NT2/D1 (cell line): ENCODE results near the gene FAM117A.

Experiments used
- SUZ12 ChIP-seq: IDR thresholded peaks from 2 replicates; pipeline ENCODE4 v1.6.1; 2011; ENCODE audit not compliant: insufficient read length, insufficient read depth; ENCODE audit errors: extremely low read depth
- YY1 ChIP-seq: IDR thresholded peaks from 2 replicates; pipeline ENCODE4 v1.6.1; 2011; ENCODE audit not compliant: insufficient read length, insufficient read depth
- ZNF274 ChIP-seq: IDR thresholded peaks from 2 replicates; pipeline ENCODE4 v1.6.1; 2011; ENCODE audit warnings: mild to moderate bottlenecking, low read depth, low read length

DNA sequence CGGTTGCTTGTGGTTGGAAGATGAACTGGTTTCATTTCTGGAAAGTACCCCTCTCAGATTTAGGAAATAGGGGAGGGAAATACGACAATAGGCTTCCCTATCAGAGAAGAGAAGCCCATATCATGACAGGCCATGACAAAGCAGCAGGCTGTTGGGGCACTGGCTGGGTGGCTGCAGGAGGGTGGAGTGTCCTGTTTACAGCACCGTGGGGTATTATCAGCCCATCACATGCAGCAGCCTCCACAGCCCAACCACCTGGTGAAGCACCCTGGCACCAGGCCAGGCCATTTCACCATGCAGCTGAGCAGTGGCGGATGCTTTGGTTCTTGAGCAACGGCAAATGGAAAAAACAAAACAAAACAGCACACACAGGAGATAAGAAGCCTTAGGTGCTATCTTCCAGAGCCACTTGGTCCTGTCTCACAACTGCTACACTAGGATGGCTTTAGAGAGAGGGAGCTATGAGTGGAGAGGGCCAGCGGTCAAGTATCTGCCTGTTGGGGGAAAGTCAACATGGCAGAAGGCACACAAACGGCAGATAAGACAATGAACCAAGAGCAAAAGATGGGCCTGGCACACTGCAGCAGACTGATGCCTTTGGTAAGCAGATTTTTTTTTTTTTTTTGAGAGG lies 24.2 kb downstream of the FAM117A start:
- TF ChIP-seq ZNF274 (no peak), YY1 (no peak), SUZ12 (no peak)
